Gastroesophageal sphincter (tissue), 4 donors: ENCODE data around the gene PRR19. TPM values are rescaled to one million over a fixed set of nuclear protein-coding genes. Genes with fewer than 3 reads are reported as not detected.
A peak's percentile ranks its signal among the peaks of the same experiment; 100 is the strongest.

Source experiments
- ATAC-seq: fragments of 150-250 bp; one replicate; pipeline ENCODE4 v1.9.1; 2016; ENCODE audit warnings: mild to moderate bottlenecking, moderate library complexity
- H3K27ac ChIP-seq, 4 donors: fragments of 200-600 bp; sonication (generic) in 3 of 4; 1 replicate in 3 of 4; 2 replicates in 1 of 4; pipeline ENCODE4 v1.5.1; 2016 to 2019
- H3K27me3 ChIP-seq: fragments of 200-600 bp; sonication (generic); one replicate; pipeline ENCODE4 v1.5.1; 2019
- H3K36me3 ChIP-seq, 2 donors: fragments of 200-600 bp; sonication (generic); one replicate each; pipeline ENCODE4 v1.5.1; 2019; ENCODE audit warnings: control low read depth in 1 of 2
- H3K4me1 ChIP-seq, 3 donors: fragments of 200-600 bp; sonication (generic); 1 replicate in 2 of 3; 2 replicates in 1 of 3; pipeline ENCODE4 v1.5.1; 2016 to 2019; ENCODE audit warnings: control low read depth in 2 of 3
- H3K4me3 ChIP-seq, 2 donors: fragments of 200-600 bp; sonication (generic); one replicate each; pipeline ENCODE4 v1.5.1; 2019; ENCODE audit warnings: mild to moderate bottlenecking in 1 of 2, moderate library complexity in 1 of 2
- H3K9me3 ChIP-seq, 3 donors: fragments of 200-600 bp; sonication (generic); one replicate each; pipeline ENCODE4 v1.5.1; 2017 to 2019; ENCODE audit warnings: control low read depth in 2 of 3
- CTCF ChIP-seq, 4 experiments: fragments of 200-600 bp in 2 of 4; fragments of 450-650 bp in 2 of 4; sonication (generic) in 1 of 4; IDR thresholded peaks; one replicate each; pipeline ENCODE4 v1.5.1; 2017 to 2019; ENCODE audit warnings: antibody characterized with exemption in 4 of 4, mild to moderate bottlenecking in 2 of 4, moderate library complexity in 2 of 4
- EP300 ChIP-seq: sonication (generic); formaldehyde crosslinking; IDR thresholded peaks from one replicate; pipeline ENCODE4 v1.6.1; 2017; ENCODE audit warnings: antibody characterized with exemption, mild to moderate bottlenecking
- POLR2A ChIP-seq, 2 donors: fragments of 450-650 bp; IDR thresholded peaks; one replicate each; pipeline ENCODE4 v1.6.1; 2017; ENCODE audit warnings: antibody characterized with exemption in 2 of 2, mild to moderate bottlenecking in 2 of 2, moderate library complexity in 1 of 2
- POLR2AphosphoS5 ChIP-seq: sonication (generic); formaldehyde crosslinking; IDR thresholded peaks from one replicate; pipeline ENCODE4 v1.6.1; 2017; ENCODE audit warnings: antibody characterized with exemption
- WGBS, 2 donors: methylation state at CpG; one replicate each; pipeline ENCODE4 v1.1.5; 2018; ENCODE audit warnings: low coverage in 1 of 2; 5-methylcytosine and 5-hydroxymethylcytosine counted together
- total RNA-seq, 4 donors: library from RNA; depleted of rRNA; stranded (reverse); fragments of >200 nt; gene quantifications; one replicate each; pipeline ENCODE4 v1.1.0, GENCODE V29; 2016

Gene PRR19
- total RNA-seq, 4 donors from 2014 or later = 0.93 TPM; not detected in 3

GRCh38 chr19:42292042-42292960 lies 9.6 kb upstream of the PRR19 start:
- WGBS, 2 donors = 81 to 94% methylated on average over 3 to 8 of the region's 27 CpGs
- no peak for ATAC-seq
- Histone ChIP-seq H3K9me3 (no peaks in the 10 kb centered on the region), H3K36me3 (peaks cover 0 to 82% of the 10 kb centered on the region in 2 donors), H3K27ac (no peak overlapping the region), H3K27me3 (no peaks in the 10 kb centered on the region), H3K4me1 (peaks cover 0 to 21% (median 0%) of the 10 kb centered on the region in 3 donors), H3K4me3 (no peak overlapping the region)
- TF ChIP-seq POLR2A (IDR thresholded peaks at IDR 0.05) (no peak), EP300 (no peak), POLR2AphosphoS5 (no peak), CTCF (IDR thresholded peaks at IDR 0.05) (no peak)

- no peak for ATAC-seq
- Histone ChIP-seq H3K27me3 (no peaks in the 10 kb centered on the region), H3K4me1 (peaks cover 0 to 20% (median 0%) of the 10 kb centered on the region in 3 donors), H3K36me3 (peaks cover 0 to 76% of the 10 kb centered on the region in 2 donors), H3K9me3 (no peaks in the 10 kb centered on the region), H3K4me3 (no peak overlapping the region), H3K27ac (no peak overlapping the region)
- WGBS, 2 donors = 79 to 82% methylated on average over 3 to 6 of the region's 14 CpGs
- TF ChIP-seq POLR2A (IDR thresholded peaks at IDR 0.05) = no peak
- TF ChIP-seq CTCF (IDR thresholded peaks at IDR 0.05) = no peak
- TF ChIP-seq POLR2AphosphoS5 = no peak
- TF ChIP-seq EP300 = no peak
Observed at GRCh38 chr19:42292963-42293362, 9.0 kb upstream of the PRR19 start.

DNA sequence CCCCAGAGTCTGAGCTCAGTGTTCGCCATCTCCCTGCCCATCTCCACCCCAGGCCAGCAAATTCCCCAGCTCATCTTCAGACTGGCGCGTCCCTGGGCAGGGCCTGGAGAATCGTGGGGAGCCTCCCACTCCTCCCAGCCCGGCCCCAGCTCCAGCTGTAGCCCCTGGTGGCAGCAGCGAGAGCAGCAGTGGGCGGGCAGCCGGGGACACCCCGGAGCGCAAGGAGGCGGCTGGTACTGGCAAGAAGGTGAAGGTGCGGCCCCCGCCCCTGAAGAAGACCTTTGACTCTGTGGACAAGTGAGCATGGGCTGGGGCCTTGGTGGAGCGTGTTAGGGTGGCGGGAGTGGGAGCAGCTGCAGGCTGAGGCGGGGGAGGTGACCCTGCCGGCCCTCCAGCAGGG lies 8.4 kb upstream of the PRR19 start:
- H3K9me3 ChIP-seq = no peaks in the 10 kb centered on the region
- TF ChIP-seq CTCF (IDR thresholded peaks at IDR 0.05) (peak in 1 of 4 experiments; percentile 5), EP300 (no peak), POLR2AphosphoS5 (no peak), POLR2A (IDR thresholded peaks at IDR 0.05) (no peak)
- 67% methylated on average over 3 of the region's 17 CpGs; no CpG with 5 or more reads in 1 of the 2 donors for WGBS, 2 donors
- no peak for ATAC-seq
- no peaks in the 10 kb centered on the region for H3K27me3 ChIP-seq
- peaks cover 0 to 20% (median 0%) of the 10 kb centered on the region in 3 donors for H3K4me1 ChIP-seq
- H3K36me3 ChIP-seq = peaks cover 0 to 70% of the 10 kb centered on the region in 2 donors
- H3K4me3 ChIP-seq = no peak overlapping the region
- H3K27ac ChIP-seq = no peak overlapping the region

DNA sequence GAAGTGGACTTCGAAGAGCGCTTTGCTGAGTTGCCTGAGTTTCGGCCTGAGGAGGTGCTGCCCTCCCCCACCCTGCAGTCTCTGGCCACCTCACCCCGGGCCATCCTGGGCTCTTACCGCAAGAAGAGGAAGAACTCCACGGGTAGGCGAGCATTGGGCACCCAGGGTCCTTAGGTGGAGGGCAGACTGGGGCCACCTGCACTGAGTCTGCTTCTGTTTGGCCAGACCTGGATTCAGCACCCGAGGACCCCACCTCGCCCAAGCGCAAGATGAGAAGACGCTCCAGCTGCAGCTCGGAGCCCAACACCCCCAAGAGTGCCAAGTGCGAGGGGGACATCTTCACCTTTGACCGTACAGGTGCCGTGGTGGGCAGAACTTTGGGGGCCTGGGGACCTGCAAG lies 8.0 kb upstream of the PRR19 start:
- Histone ChIP-seq H3K9me3 (no peaks in the 10 kb centered on the region), H3K4me1 (peaks cover 0 to 20% (median 0%) of the 10 kb centered on the region in 3 donors), H3K27ac (no peak overlapping the region), H3K4me3 (no peak overlapping the region), H3K27me3 (no peaks in the 10 kb centered on the region), H3K36me3 (peaks cover 0 to 66% of the 10 kb centered on the region in 2 donors)
- TF ChIP-seq CTCF (IDR thresholded peaks at IDR 0.05) = no peak
- no peak for TF ChIP-seq POLR2AphosphoS5
- no peak for TF ChIP-seq POLR2A (IDR thresholded peaks at IDR 0.05)
- TF ChIP-seq EP300 = no peak
- no peak for ATAC-seq
- 50% methylated on average over 4 of the region's 15 CpGs; no CpG with 5 or more reads in 1 of the 2 donors for WGBS, 2 donors
